GM12875 (cell line): ENCODE data around the gene MALAT1.

Source experiments
- H3K4me3 ChIP-seq: one replicate; pipeline ENCODE4 v1.5.1; 2011; ENCODE audit warnings: low read depth, low read length, control low read depth
- TF ChIP-seq, protein P1 (sequence below): IDR thresholded peaks from 2 replicates; pipeline ENCODE4 v1.5.1; 2011; ENCODE audit warnings: low read depth, mild to moderate bottlenecking, control low read depth, inconsistent platforms, low read length, moderate library complexity, borderline replicate concordance; ENCODE audit not compliant: insufficient read depth

MALAT1 gene

DNA sequence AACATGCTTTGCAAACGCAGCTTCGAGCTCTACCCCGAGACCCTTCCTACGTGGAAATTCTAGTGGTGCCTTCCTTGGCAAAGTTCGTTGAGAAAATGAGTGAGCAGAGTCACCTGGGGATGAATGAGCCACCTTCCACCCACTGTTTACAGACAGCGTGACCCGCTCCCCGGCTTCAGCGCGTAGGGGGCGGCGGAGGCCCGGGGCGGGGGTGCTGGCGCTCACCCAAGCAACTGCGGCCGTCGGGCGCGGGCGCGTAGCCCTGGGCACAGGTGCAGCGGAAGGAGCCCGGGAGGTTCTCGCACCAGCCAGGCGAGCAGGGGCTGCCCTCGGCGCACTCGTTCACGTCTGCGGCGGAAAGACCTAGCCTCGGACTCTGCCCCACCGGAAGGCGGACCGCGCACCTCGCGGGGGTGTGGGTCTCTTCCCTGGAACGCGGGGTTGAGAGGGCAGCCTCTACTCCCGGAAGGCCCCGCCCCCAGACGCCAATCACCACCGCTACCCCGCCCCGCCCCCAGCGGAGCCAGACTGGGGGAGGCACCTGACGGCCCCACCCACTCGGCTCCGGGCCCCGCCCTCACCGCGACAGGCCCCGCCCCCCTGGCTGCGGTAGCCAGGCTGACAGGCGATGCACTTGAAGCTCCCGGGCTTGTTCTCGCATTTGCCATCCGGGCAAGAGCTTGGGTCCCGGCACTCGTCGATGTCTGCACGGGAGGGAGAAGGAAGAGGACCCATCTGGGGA is 47.5 kb downstream of the MALAT1 start:
- peak overlapping the region; percentile 57 for H3K4me3 ChIP-seq
- TF ChIP-seq, protein P1, sequence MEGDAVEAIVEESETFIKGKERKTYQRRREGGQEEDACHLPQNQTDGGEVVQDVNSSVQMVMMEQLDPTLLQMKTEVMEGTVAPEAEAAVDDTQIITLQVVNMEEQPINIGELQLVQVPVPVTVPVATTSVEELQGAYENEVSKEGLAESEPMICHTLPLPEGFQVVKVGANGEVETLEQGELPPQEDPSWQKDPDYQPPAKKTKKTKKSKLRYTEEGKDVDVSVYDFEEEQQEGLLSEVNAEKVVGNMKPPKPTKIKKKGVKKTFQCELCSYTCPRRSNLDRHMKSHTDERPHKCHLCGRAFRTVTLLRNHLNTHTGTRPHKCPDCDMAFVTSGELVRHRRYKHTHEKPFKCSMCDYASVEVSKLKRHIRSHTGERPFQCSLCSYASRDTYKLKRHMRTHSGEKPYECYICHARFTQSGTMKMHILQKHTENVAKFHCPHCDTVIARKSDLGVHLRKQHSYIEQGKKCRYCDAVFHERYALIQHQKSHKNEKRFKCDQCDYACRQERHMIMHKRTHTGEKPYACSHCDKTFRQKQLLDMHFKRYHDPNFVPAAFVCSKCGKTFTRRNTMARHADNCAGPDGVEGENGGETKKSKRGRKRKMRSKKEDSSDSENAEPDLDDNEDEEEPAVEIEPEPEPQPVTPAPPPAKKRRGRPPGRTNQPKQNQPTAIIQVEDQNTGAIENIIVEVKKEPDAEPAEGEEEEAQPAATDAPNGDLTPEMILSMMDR = no peak

DNA sequence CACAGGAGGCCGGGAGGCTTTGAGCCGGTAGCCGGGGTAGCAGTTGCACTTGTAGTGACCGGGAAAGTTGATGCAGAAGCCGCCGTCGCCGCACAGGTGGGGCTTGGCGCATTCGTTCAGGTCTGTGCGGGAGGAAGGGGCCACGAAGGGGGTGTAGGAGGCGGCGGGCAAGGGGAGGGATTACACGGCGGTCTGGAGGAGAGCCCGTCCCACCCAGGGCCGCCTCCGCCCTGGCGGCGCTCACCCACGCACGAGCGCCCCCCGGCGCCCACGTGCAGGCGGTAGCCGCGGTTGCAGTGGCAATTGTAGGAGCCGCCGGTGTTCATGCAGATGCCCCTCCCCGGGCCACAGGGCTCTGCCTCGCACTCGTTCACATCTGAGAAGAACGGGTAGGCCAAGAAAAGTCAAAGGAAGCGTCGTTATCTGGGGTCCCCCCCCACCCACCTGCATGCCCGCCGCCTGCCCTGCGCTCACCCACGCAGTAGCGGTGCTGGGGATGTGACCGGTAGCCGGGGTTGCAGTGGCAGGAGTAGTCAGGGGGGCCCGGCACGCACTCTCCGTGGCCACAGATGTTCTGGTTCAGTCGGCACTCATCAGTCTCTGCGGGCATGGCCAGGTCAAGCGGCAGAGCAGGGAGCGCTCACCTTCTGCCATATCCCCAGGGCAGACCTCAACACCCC is 48.7 kb downstream of the MALAT1 start:
- no peak overlapping the region for H3K4me3 ChIP-seq
- TF ChIP-seq, protein P1 = no peak

DNA sequence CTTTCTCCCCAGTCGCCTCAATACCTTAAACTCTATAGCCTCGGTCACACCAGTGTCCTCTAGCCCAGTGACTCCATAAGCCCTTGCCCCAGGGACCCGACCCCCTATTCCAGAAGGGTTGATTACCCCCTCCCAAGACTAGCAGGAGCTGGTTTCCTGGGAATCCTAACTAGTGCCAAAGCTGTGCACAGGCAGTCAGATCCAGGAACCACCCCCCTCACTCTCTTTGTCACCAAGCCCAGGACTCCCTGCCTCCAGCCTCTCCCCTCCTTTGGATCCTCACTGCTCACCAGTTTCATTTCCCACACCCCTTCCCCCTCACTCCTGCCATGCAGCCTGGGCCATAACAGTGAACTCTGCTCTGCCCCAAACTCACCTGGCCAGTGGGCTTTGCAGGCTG is 49.5 kb downstream of the MALAT1 start:
- TF ChIP-seq, protein P1 = no peak
- no peak overlapping the region for H3K4me3 ChIP-seq

DNA sequence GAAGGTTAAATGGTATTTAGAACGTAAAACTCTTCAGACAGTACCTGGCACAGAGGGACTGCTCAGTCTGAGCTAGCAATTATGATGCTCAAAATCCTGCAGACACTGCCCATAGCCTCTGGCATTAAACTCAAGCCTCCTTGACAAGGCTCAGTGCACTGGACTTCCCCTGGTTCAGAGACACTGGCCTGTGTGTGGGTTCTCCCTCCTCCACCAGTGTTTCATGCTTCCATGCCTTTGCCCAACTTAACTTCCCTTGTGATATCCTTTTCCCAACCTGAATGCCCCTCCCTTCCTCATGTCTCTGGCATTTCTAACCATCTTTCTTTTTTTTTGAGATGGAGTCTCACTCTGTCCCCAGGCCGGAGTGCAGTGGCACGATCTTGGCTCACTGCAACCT is 50.3 kb downstream of the MALAT1 start:
- H3K4me3 ChIP-seq = no peak overlapping the region
- TF ChIP-seq, protein P1 = no peak

DNA sequence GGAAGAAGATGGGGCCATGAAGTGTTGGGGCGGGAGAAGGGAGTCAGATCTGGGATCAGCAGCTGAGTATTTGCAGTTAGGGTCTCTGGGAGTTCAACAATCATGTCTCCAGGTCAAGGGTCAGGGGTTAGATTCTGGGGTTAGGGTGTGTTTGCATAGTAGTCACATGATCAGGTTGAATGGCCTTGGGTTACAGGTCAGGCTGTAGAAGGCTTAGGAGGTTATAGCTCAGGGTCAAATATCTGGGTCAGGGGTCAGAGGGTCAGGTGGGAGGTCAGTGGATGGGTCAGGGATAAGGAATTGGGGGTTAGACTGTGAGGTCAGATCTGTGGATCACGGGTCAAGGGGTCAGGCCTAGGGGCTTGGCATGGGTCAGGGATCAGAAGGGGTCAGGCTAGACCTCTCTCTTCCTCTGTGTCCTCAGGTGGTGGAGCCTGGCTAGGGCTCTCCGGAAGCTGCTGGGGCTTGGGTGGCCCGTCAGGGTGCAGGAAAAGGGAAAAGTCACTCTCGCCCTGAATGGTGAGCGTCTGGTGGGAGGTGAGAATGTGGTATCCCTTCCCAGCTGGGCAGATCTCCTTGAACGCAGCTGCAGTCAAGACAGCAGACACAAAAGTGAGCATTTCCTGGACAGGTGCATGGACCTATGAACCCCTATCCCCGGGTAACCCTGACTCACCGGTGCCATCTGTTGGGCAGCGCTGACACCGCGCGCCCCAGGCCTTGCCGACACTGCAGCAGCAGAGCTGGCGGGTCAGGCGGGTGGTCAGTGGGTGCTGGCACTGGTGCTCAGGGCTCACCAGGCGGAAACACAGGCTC is 52.9 kb downstream of the MALAT1 start:
- no peak overlapping the region for H3K4me3 ChIP-seq
- TF ChIP-seq, protein P1 = peak; percentile 86

DNA sequence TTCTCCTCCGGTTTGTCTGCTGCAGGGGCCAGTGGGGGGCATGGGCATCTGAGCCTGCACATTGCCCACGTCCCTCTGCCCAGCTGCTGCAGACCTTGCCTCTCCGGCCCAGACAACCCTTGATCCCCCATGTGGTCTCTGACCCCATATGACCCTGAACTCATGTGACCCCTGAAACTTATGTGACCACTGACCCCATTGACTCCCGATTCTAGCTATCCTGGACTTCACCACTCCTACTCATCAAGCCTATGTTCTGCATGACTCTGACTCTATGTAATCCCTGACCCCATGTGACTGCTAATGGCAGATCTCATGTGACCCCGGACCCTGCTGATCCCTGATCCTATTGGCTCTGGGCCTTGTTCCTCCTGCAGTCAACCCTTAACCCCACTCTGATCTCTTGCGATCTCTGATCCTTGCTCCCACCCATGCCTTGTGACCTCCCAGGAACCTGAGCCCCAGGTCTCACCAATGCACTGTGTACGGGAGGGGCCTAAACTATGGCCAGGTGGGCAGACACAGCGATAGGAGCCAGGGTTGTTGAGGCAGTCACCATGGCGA is 53.6 kb downstream of the MALAT1 start:
- TF ChIP-seq, protein P1 = no peak
- H3K4me3 ChIP-seq = no peak overlapping the region
